HG03060 (cell line): Measurements from ENCODE around the gene LZTS3.
"Not testable (repeated sequence)": the region's sequence is repeated elsewhere in the genome, so short reads cannot be mapped to it uniquely, and the experiment has no call there.

Source experiments
- ATAC-seq: cut with Tn5 transposase; IDR thresholded peaks from one replicate; pipeline ENCODE4 v1.9.1; 2021; ENCODE audit warnings: low read depth, moderate number of reproducible peaks; ENCODE audit not compliant: unreplicated experiment

Gene LZTS3

GRCh38 chr20:3150908-3151307 lies 22.4 kb downstream of the LZTS3 start:
- no peak for ATAC-seq

DNA sequence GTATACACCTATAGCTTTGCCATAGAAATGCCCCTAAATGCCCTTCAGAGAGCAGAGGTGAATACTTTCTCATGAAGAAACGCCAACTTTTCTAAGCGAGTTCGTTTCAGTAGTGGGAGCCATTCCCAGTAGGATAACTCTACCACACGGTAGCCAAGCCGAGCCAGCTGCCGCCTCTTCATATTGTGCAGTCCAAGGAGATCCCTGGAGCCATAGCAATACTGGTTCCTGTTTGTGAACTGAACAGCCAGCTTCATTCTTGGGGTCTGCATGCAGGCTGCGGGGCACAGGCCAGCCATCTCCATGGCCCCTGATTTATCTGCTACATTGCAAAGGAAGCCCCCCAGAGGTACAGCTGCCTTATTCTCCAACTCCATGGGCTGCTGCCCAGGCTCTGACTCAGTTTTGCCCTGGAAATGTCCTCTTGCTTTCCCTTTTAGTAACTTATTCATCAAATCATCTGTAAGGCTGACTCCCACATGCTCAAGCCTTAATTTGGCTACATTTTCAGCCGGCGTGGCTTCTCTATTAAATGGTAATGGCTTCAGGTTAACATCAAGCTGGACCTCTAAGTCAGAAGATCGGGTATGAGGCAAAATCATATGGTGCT lies 26.5 kb downstream of the LZTS3 start:
- ATAC-seq, result no peak

DNA sequence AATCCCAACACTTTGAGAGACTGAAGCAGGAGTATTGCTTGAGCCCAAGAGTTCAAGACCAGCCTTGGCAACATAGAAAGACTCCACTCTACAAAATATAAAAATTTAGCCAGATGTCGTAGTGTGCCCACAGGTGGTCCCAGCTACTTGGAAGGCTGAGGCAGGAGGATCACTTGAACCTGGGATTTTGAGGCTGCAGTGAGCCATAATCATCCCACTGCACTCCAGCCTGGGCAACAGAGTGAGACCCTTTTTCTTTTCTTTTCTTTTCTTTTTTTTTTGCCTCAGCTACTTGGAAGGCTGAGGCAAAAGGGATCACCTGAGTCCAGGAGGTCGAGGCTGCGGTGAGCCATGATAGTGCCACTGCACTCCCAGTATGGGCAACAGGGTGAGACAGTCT lies 31.6 kb downstream of the LZTS3 start:
- ATAC-seq, result no peak

GRCh38 chr20:3137492-3137891 lies 35.9 kb downstream of the LZTS3 start:
- ATAC-seq, result no peak

DNA sequence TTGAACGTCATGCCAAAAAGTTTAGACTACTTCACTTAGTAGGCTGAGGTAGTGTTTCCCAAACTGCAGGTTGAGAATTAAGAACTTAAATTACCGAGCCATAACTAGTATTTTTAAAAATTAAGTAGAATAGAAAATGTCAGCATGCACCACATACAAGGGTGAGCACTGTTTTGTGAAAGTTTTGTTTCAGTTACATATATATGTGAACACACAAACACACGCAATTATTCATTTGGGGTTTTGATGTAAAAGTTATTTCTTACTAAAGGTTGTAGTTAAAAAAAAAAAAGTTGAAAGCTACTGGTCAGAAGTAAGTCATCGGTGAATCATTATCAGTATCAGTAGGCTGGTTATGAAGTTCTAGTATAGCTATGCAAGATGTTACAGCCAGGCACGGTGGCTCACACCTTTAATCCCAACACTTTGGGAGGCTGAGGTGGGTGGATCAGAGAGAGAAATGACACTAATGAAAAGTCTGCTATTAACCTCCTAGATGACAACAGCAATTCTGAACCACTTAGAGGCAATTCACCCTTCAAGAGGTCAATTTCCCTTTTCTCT lies 37.8 kb downstream of the LZTS3 start:
- no peak for ATAC-seq

- ATAC-seq, result no peak
These were observed 39.2 kb downstream of the LZTS3 start for GRCh38 chr20:3134151-3134550.

DNA sequence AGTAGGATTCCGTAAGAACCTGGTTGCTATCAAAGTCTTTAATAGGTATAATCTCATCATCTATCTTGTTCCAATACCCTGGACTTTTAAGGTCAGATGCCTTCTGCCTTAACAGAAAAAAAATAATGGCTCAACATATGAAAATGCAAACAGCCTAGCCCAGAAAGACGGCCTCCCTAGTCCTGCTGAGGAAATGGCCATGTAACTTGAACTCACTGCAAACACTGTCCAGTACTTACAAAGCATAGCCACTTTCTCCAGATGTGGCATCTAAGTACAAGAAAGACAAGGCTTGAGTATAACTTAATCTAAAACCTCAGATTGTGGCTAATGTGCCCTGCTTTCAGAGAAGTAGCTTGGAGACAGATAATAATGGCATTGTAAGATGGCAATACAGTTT lies 40.2 kb downstream of the LZTS3 start:
- no peak for ATAC-seq

DNA sequence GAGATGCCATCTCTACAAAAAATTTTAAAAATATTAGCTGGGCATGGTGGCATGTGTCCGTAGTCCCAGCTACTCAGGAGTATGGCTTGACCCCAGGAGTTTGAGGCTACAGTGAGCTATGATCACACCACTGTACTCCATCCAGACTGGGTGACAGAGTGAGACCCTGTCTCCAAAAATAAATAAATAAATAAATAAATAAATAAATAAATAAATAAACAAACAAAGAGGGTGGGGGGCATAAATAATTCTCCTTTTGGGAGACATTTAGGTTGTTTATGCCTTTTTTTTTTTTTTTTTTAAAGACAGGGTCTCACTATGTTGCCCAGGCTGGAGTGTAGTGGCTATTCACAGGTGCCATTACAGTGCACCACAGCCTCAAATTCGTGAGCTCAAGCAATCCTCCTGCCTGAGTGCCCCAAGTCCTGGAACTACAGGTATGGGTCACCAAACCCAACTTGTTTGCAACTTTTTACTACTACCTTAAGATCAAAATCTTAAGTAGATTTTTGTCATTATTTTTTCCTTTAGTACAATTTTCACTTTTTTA lies 43.2 kb downstream of the LZTS3 start:
- ATAC-seq, result no peak

- ATAC-seq, result no peak
These were observed 44.3 kb downstream of the LZTS3 start for GRCh38 chr20:3129094-3129493.

GRCh38 chr20:3128275-3128984 lies 44.9 kb downstream of the LZTS3 start:
- no peak for ATAC-seq

DNA sequence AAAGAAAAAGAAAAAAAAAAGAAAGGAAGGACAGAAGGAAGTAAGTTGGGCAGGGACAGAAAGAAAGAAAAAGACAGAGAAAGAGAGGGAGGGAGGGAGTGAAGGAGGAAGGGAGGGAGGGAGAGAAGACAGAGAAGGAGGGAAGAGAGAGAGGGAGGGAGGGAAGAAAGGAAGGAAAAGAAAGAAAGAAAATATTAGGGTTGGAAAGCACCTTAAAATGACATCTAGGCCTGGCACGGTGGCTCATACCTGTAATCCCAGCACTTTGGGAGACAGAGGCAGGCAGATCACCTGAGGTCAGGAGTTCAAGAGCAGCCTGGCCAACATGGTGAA lies 46.9 kb downstream of the LZTS3 start:
- ATAC-seq, result no peak

GRCh38 chr20:3125776-3126526 lies 47.4 kb downstream of the LZTS3 start:
- ATAC-seq, result not testable (repeated sequence)

GRCh38 chr20:3124773-3125560 lies 48.4 kb downstream of the LZTS3 start:
- ATAC-seq, result not testable (repeated sequence)

DNA sequence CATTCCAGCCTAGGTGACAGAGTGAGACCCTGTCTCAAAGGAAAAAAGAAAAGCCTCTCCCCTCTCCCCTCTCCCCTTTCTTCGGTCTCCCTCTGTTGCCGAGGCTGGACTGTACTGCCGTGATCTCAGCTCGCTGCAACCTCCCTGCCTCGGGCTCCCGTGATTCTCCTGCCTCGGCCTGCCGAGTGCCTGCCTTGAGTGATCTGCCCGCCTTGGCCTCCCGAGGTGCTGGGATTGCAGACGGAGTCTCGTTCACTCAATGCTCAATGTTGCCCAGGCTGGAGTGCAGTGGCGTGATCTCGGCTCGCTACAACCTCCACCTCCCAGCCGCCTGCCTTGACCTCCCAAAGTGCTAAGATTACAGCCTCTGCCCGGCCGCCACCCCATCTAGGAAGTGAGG lies 49.2 kb downstream of the LZTS3 start:
- not testable (repeated sequence) for ATAC-seq

DNA sequence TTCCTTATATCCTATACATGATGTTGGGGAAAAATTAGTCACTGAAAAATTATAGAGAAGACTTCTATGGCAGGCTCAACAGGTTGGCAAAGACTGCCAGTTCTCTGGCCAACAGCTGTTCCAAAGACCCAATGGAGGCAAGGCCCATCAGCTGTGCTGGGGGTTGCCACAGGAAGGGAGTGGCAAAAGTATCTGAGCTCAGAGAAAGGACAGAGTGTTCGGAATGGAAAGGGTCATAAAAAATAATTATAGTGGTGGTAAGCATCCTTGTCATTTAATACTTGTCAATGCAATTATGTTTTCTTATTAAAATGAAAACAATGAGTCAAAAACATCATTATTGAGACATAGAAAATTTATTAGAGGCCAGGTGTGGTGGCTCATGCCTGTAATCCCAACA lies 49.8 kb downstream of the LZTS3 start:
- ATAC-seq, result no peak

DNA sequence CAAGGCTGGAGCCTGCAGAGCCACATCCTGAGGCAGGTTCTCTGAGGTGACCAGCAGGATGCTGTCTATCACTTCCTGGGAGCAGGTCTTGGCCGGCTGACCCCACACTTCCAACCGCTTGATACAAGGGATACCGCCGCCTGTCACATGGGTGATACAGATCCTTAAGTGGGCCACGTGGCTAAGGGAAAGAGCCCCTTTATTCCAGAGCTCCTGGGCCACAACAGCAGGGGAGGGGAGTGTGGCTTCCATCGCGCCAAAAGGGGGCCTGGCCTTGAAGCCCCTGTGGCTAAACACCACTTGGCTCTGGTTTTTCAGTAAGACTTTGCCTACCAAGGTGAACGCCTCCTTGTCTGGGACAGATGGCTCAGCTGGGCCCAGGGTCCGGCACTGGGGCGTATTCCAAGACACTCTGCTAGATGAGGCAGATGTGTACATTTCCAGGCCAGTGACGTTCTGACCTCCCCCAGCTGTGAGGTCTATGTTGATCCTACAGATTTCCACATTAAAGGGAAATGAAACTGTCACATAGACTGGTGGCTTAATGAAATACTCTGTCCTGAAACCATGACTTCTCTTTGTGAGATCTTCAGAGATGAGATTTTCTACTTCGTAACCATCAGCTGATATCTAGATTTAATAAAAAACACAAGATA lies 51.3 kb downstream of the LZTS3 start:
- ATAC-seq, result no peak

DNA sequence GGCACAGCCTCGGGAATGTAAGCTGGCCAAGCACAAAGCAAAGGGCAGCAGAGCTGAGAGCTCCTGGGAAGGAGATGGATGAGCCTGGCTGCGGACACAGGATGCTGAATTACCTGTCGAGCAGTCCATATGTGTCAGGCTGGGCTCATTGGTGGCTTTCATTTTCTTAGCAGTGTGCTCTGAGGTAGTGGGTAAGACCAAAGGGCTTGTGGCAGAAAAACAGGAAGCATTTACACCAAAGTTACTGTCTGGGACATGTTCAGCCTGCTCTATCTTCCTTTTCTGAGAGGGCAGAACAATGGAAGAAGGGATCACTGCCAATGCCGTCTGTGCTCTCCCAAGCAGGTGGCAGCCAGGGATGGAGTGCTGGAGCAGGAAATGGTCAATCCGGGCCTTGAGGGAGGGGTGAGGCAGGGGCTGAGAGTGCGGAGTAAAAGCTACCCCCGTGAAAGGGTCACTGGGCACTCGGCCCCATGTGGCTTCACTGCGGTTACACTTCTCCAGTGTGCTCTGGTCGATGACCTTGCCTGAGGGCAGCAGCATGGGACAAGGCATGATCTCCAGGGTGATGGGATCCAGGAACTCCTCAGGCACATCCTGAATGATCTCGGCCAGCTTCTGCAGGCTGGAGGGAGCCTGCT lies 52.0 kb downstream of the LZTS3 start:
- no peak for ATAC-seq

GRCh38 chr20:3119044-3119443 lies 54.3 kb downstream of the LZTS3 start:
- no peak for ATAC-seq

GRCh38 chr20:3117839-3118379 lies 55.4 kb downstream of the LZTS3 start:
- ATAC-seq, result not testable (repeated sequence)
